ENCODE measurements around the gene PKM. TPM values are rescaled to one million over a fixed set of nuclear protein-coding genes. Genes with fewer than 3 reads are reported as not detected.
A peak's percentile ranks its signal among the peaks of the same experiment; 100 is the strongest.
"Not testable (repeated sequence)": the region's sequence is repeated elsewhere in the genome, so short reads cannot be mapped to it uniquely, and the experiment has no call there.

Gene PKM
- total RNA-seq (100 to 1,000 TPM; 135 to 213 (median 200) TPM), polyA plus RNA-seq (100 to 1,000 TPM; 174 to 582 (median 254) TPM)

GRCh38 chr15:72231066-72231832, at the start of gene PKM:
Gene PKM (minus strand): TSS chr15:72231190. CDS start chr15:72219097, 12,093 bp downstream.
- H3K27ac ChIP-seq: peak within 1 kb of the TSS; percentile 92 to 99 (median 96)
- H3K4me3 ChIP-seq: peak within 1 kb of the TSS; percentile 47 to 90 (median 68)
- H3K27me3 ChIP-seq: no peaks in the 10 kb centered on the region
- DNase-seq: peak; percentile 97
- intact Hi-C loops (cut with DNase I): loop anchor here (2.0 kb wide), 2 partner anchors 28 to 42 kb away; partner anchors contain the start of gene PARP6
- peaks cover 0 to 48% (median 42%) of the 10 kb centered on the region in 4 donors for H3K4me1 ChIP-seq
- H3K36me3 ChIP-seq: no peaks in the 10 kb centered on the region
- H3K9me3 ChIP-seq: no peaks in the 10 kb centered on the region
- TF ChIP-seq POLR2AphosphoS5 (IDR thresholded peaks at IDR 0.05) (peak; percentile 96 to 98 (median 96)), EP300 (IDR thresholded peaks at IDR 0.05) (no peak), CTCF (IDR thresholded peaks at IDR 0.05) (no peak), POLR2A (IDR thresholded peaks at IDR 0.05) (peak; percentile 93 to 95)
- 0% methylated on average over 67 of the region's 67 CpGs for WGBS, 2 donors

- Histone ChIP-seq H3K27ac (no peak overlapping the region), H3K4me3 (no peak overlapping the region), H3K36me3 (no peaks in the 10 kb centered on the region), H3K9me3 (no peaks in the 10 kb centered on the region), H3K27me3 (no peaks in the 10 kb centered on the region), H3K4me1 (no peaks in the 10 kb centered on the region)
- intact Hi-C loops (cut with DNase I): no loop called here
- no peak for DNase-seq
- 88% methylated on average over 2 of the region's 2 CpGs for WGBS, 2 donors
- TF ChIP-seq EP300 (IDR thresholded peaks at IDR 0.05) (no peak), POLR2A (IDR thresholded peaks at IDR 0.05) (no peak), POLR2AphosphoS5 (IDR thresholded peaks at IDR 0.05) (no peak), CTCF (IDR thresholded peaks at IDR 0.05) (no peak)
Measured at GRCh38 chr15:72280751-72281150, 49.8 kb upstream of the PKM start.

- no peak for TF ChIP-seq EP300 (IDR thresholded peaks at IDR 0.05)
- TF ChIP-seq POLR2AphosphoS5 (IDR thresholded peaks at IDR 0.05): no peak
- TF ChIP-seq CTCF (IDR thresholded peaks at IDR 0.05): no peak
- no peak for TF ChIP-seq POLR2A (IDR thresholded peaks at IDR 0.05)
- H3K4me3 ChIP-seq: no peak overlapping the region
- H3K27ac ChIP-seq: no peak overlapping the region
- no peaks in the 10 kb centered on the region for H3K9me3 ChIP-seq
- no peak for DNase-seq
- intact Hi-C loops (cut with DNase I): no loop called here
- no peaks in the 10 kb centered on the region for H3K36me3 ChIP-seq
- 88 to 94% methylated on average over 1 of the region's 1 CpG for WGBS, 2 donors
- no peaks in the 10 kb centered on the region for H3K4me1 ChIP-seq
- H3K27me3 ChIP-seq: no peaks in the 10 kb centered on the region
Measured at GRCh38 chr15:72278737-72279136, 47.7 kb upstream of the PKM start.

GRCh38 chr15:72276326-72276700, 45.3 kb upstream of the PKM start:
- H3K9me3 ChIP-seq: no peaks in the 10 kb centered on the region
- H3K36me3 ChIP-seq: no peaks in the 10 kb centered on the region
- H3K4me3 ChIP-seq: no peak overlapping the region
- no peak overlapping the region for H3K27ac ChIP-seq
- no peaks in the 10 kb centered on the region for H3K27me3 ChIP-seq
- no peak for TF ChIP-seq CTCF (IDR thresholded peaks at IDR 0.05)
- no peak for TF ChIP-seq POLR2AphosphoS5 (IDR thresholded peaks at IDR 0.05)
- TF ChIP-seq POLR2A (IDR thresholded peaks at IDR 0.05): no peak
- no peak for TF ChIP-seq EP300 (IDR thresholded peaks at IDR 0.05)
- intact Hi-C loops (cut with DNase I): no loop called here
- no peak for DNase-seq
- H3K4me1 ChIP-seq: peaks cover 0 to 14% (median 12%) of the 10 kb centered on the region in 4 donors

- H3K27ac ChIP-seq; H3K27me3 ChIP-seq; DNase-seq; H3K36me3 ChIP-seq; H3K4me3 ChIP-seq; H3K9me3 ChIP-seq; intact Hi-C loops (cut with DNase I): not testable (repeated sequence)
- peaks cover 0 to 20% (median 17%) of the 10 kb centered on the region in 4 donors for H3K4me1 ChIP-seq
Measured at GRCh38 chr15:72275635-72276325, 44.8 kb upstream of the PKM start.

All from sigmoid colon (tissue), 7 donors.